Measurements from ENCODE around the gene MRLN.

DNA sequence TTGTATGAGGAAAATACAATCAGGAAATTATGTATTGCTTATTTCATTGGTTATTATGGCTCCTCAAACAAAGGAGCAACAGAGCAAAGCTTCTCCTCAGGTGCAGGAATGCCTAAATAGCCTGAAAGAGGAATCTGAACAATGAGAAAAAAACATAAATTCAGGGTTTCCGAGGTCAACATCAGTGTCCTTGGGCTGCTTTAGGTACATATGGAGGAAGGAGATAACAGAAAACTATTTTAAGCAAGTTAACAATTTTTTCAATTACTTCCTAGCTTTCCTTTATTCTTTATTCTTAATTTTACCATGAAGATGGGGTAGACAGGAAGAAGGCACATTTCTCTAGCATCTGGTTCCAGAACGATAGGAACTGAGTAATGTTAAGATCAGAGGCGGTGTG is 57.6 kb downstream of the MRLN start:
- TF ChIP-seq, protein P1, sequence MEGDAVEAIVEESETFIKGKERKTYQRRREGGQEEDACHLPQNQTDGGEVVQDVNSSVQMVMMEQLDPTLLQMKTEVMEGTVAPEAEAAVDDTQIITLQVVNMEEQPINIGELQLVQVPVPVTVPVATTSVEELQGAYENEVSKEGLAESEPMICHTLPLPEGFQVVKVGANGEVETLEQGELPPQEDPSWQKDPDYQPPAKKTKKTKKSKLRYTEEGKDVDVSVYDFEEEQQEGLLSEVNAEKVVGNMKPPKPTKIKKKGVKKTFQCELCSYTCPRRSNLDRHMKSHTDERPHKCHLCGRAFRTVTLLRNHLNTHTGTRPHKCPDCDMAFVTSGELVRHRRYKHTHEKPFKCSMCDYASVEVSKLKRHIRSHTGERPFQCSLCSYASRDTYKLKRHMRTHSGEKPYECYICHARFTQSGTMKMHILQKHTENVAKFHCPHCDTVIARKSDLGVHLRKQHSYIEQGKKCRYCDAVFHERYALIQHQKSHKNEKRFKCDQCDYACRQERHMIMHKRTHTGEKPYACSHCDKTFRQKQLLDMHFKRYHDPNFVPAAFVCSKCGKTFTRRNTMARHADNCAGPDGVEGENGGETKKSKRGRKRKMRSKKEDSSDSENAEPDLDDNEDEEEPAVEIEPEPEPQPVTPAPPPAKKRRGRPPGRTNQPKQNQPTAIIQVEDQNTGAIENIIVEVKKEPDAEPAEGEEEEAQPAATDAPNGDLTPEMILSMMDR (IDR thresholded peaks at IDR 0.05) = no peak
- TF ChIP-seq EP300 (IDR thresholded peaks at IDR 0.05) (no peak), POLR2AphosphoS5 (IDR thresholded peaks at IDR 0.05) (no peak), POLR2A (IDR thresholded peaks at IDR 0.05) (no peak)

All from stomach (tissue), 4 donors.